RKO (cell line): ENCODE results near the gene SSTR3.

Source experiments
- DNase-seq: peaks from one replicate; pipeline ENCODE4 v3.0.0-alpha.2; 2016; ENCODE audit warnings: low spot score

SSTR3 gene

GRCh38 chr22:37196539-37197450 lies 15.5 kb downstream of the SSTR3 start:
- no peak for DNase-seq

GRCh38 chr22:37195921-37196320 lies 16.4 kb downstream of the SSTR3 start:
- no peak for DNase-seq

- DNase-seq, result no peak
Observed at GRCh38 chr22:37194750-37195149, 17.5 kb downstream of the SSTR3 start.

GRCh38 chr22:37193629-37194191 lies 18.6 kb downstream of the SSTR3 start:
- no peak for DNase-seq

GRCh38 chr22:37192741-37193140 lies 19.5 kb downstream of the SSTR3 start:
- no peak for DNase-seq

- no peak for DNase-seq
Observed at GRCh38 chr22:37192204-37192603, 20.1 kb downstream of the SSTR3 start.

- DNase-seq, result no peak
Observed at GRCh38 chr22:37190262-37190780, 22.0 kb downstream of the SSTR3 start.

GRCh38 chr22:37188901-37189466 lies 23.3 kb downstream of the SSTR3 start:
- DNase-seq, result no peak

GRCh38 chr22:37187891-37188761 lies 24.2 kb downstream of the SSTR3 start, which contains the start of gene C1QTNF6:
Gene C1QTNF6, minus strand, starts transcription at chr22:37188247. Its CDS starts 34 bp downstream, at chr22:37188213.
- no peak for DNase-seq

GRCh38 chr22:37187552-37187890 lies 24.8 kb downstream of the SSTR3 start:
- no peak for DNase-seq

GRCh38 chr22:37186997-37187522 lies 25.2 kb downstream of the SSTR3 start:
- DNase-seq, result no peak

- DNase-seq, result peak; percentile 33
Observed at GRCh38 chr22:37186228-37186996, 25.9 kb downstream of the SSTR3 start.

- DNase-seq, result no peak
Observed at GRCh38 chr22:37185646-37186227, 26.5 kb downstream of the SSTR3 start.

GRCh38 chr22:37184816-37185541 lies 27.3 kb downstream of the SSTR3 start:
- no peak for DNase-seq

GRCh38 chr22:37184380-37184755 lies 27.9 kb downstream of the SSTR3 start:
- DNase-seq, result no peak

- DNase-seq, result no peak
Observed at GRCh38 chr22:37183432-37184379, 28.6 kb downstream of the SSTR3 start.

GRCh38 chr22:37182949-37183245 lies 29.4 kb downstream of the SSTR3 start:
- no peak for DNase-seq

GRCh38 chr22:37182101-37182948 lies 30.0 kb downstream of the SSTR3 start:
- DNase-seq, result no peak
